Measurements from ENCODE around the gene SPI1.

The SPI1 gene

DNA sequence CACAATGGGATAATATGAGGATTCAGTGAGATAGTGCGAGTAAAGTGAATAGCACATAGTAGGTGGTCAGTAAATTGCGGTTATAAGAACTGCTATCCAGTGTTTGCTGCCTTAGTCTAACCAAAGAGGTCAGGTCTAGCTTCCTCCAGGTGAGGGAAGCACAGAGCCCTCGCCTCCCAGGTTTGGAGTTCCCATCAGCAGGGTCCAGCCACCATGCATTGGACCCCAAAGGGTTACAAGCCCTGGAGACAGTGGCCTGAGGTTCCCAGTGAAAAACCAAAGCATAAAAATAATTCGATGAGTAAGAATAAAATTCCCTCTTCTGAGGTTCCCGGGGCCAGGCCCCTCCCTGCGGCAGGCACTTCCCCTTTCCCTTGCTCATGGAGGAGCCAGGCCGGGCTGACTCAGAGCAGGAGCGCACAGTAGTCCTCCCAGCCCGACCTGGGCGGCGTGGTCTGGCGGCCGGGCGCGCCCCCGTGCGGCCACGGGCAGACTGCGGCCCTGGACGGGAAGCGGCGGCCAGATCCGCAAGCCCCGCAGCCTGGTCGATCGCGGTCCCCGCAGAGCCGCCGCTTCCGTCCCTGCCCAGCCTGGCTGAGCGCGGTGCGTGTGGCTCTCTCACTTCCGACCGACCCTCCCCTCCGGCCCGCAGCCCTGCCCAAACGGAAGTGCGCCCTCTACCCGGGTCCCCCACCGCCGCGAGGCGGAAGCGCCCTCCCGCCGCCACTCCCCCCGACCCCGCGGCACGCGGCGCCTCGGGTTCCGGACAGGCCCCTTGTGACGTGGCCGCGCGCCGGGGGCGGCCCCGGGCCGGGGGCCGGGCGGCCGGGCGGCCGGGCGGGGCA lies 29.6 kb upstream of the SPI1 start, which contains the start of gene SLC39A13:
TSS of gene SLC39A13 (plus strand) at position 845 of the 845 bp plus-strand sequence. CDS start 1,505 bp downstream, outside the sequence.
- in situ Hi-C loops (cut with HindIII; ENCODE audit: low sequenced_read_pairs): loop anchor here (5.0 kb wide), 1 partner anchor 76 kb away; no protein-coding TSS in a partner anchor

- in situ Hi-C loops (cut with HindIII; ENCODE audit: low sequenced_read_pairs): loop anchor here (5.0 kb wide), 1 partner anchor 75 kb away; no protein-coding TSS in a partner anchor
These were observed 28.8 kb upstream of the SPI1 start for GRCh38 chr11:47406896-47407745.

DNA sequence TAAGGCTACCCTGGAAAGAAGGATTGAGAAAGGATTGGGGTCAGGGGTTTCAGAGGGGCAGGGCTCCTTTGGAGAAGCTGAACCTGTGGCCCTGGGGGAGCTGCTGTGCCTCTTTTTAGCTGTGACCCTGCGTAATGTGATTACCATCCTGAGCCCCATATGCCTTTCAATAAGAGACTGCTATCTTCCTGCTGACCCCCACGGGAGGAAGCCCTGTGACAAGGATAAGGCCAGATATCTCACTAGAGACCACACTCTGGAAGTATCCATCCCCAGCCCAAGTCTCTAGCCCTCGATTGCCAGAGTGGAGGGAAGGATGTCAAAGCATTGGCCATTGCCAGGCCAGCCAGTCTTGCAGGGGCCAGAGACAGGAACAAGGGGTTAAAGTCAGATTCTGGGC lies 25.2 kb upstream of the SPI1 start:
- in situ Hi-C loops (cut with HindIII; ENCODE audit: low sequenced_read_pairs): no loop called here

DNA sequence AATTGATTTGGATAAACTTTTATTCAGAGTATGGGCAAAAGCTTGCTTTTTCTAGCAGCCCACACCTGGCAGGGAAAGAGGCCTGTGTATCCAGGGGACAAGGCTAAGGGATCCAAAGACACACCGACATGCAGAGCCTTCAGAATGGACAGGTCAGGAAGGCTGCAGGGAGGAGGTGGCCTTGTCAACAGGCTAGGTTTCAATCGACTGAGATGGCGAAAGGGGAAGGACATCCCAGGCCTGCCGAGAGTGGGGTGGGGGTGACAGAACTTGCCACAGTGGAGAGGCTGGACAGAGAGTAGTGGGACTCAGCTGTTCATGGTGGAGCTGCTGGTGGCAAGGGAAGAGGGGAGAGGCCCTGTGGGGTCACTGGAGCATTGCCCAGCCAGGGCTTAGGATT lies 24.8 kb upstream of the SPI1 start:
- in situ Hi-C loops (cut with HindIII; ENCODE audit: low sequenced_read_pairs): no loop called here

- in situ Hi-C loops (cut with HindIII; ENCODE audit: low sequenced_read_pairs): no loop called here
These were observed 22.5 kb upstream of the SPI1 start for GRCh38 chr11:47400768-47401279.

DNA sequence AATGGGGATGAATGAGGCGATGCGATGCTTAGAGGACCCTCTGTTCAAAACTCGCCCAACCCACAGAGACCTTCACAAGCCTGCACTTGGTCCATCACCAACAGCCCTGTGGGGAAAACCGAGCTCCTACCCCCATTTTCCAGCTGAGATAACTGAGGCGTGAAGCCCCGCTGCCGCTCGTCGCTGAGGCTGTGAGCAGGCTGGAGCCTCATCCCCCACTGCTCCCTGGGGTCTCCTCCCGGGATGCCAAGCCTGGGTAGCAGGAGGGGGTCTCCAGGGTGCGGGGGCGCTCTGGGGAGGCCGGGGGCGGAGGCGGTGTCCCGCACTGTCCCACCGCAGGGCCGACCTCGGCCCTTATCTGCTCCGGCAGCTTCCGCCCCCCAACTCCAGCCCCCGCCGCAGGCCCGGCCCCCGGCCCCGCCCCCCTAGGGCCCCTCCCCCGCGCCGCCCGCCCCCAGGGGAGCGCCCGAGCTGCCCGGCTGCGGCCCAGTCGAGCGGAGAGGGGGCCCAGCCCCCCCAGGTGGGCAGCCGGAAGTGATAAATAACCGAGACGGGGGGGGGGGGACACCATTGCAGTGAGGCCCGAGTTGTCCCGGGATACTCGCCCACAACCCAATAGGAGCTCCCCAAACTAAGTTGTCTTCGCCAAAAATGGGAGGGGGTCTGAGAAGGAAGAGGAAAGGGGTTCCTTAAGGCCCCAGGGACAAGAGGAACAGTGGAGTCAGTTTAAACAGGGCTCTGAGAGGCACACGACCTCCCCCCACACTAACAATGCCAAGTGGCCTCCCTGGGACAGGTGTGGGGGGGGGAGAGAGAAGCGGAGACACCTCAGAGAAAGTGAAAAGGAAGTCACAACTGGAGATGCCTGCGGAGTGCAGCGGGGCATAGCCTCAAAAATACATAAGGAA lies 21.8 kb upstream of the SPI1 start:
- in situ Hi-C loops (cut with HindIII; ENCODE audit: low sequenced_read_pairs): loop anchor here (10.0 kb wide), 2 partner anchors 45 to 105 kb away; partner anchors contain the start of gene RAPSN

DNA sequence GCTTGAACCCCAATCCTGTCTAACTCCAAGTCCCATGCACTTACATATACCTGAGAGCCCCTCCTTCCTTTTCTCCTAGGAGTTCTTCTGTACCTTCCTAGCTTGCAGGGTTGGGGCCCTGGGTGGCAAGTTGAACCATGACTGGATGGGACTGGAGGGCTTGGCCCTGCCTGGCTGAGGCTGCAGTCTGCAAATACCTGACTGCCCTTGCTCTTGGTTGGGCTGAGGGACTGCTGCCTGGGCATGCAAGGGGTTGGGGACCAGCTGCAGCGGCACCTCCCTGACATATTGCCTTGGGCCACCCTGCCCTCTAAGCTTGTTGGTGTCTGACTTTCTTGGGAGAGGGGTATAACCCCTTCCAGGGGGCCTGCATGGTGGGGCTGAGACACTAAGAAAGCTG lies 20.2 kb upstream of the SPI1 start:
- in situ Hi-C loops (cut with HindIII; ENCODE audit: low sequenced_read_pairs): loop anchor here (10.0 kb wide), 2 partner anchors 46 to 104 kb away; partner anchors contain the start of gene RAPSN

DNA sequence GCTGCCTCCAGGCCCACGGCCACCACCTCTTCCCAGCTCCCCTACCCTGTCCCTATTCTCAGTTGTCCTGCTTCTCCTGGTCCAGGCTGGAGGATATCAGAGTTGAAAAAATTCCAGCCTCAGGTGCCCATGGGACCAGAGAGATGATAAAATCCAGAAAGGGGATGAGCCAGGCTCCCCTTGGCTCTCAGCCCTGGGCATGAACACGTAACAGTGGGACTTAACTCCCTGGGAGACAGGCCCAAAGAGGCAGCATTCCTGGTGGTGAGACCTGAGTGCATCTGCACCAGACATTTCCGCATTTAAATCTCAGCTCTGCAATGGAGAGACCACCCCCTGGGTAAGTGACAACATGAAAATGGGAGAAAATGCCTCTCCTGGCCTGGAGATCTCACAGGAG lies 19.7 kb upstream of the SPI1 start:
- in situ Hi-C loops (cut with HindIII; ENCODE audit: low sequenced_read_pairs): loop anchor here (10.0 kb wide), 2 partner anchors 47 to 103 kb away; partner anchors contain the start of gene RAPSN

DNA sequence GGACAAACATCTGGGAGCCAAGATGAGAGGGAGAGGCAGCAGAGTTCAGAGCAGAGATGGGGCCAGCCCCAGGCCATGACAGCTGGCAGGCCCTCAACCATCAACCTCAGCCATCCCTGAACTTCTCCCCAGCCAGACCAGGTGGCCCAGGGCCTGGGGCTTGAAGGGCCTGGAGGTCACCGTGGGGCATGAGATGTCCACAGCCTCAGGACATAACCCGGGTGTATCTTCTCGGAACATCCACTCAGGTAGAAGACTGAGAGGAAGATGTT lies 17.6 kb upstream of the SPI1 start:
- in situ Hi-C loops (cut with HindIII; ENCODE audit: low sequenced_read_pairs): loop anchor here (10.0 kb wide), 2 partner anchors 49 to 101 kb away; partner anchors contain the start of gene RAPSN

DNA sequence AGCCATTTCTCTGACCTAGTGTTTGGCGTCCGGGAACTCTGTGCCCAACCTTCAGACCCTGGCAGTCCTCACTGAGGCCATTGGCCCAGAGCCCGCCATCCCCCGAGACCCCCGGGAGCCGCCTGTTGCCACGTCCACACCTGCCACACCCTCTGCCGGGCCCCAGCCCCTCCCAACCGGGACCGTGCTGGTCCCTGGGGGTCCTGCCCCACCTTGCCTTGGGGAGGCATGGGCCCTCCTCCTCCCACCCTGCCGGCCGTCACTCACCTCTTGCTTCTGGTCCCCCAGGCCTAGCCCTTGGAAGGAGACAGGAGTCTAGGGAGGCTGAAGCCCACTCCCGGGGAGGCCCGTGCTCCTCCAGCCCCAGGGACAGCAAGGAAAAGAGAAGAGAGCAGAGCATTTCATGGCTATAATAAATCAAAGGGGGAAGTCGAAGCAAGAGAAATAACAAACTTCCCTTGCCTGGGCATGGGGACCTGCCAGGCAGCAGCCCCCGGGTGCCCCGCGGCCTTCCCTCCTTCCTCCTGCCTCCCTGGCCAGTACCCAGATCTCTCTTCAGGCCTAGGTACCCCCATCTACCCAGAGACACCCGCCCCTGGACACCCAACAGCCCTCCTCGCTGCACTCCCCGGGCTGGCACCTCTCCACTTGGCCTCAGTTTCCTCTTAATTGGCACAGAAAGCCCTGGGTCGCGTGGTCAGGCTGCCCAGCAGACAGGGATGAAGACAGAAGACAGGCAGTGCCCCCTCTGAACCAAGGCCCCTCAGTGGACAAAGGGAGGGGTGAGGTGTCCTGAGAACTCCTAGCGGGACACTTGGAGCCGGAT lies 17.1 kb upstream of the SPI1 start:
- in situ Hi-C loops (cut with HindIII; ENCODE audit: low sequenced_read_pairs): loop anchor here (10.0 kb wide), 2 partner anchors 49 to 101 kb away; partner anchors contain the start of gene RAPSN

DNA sequence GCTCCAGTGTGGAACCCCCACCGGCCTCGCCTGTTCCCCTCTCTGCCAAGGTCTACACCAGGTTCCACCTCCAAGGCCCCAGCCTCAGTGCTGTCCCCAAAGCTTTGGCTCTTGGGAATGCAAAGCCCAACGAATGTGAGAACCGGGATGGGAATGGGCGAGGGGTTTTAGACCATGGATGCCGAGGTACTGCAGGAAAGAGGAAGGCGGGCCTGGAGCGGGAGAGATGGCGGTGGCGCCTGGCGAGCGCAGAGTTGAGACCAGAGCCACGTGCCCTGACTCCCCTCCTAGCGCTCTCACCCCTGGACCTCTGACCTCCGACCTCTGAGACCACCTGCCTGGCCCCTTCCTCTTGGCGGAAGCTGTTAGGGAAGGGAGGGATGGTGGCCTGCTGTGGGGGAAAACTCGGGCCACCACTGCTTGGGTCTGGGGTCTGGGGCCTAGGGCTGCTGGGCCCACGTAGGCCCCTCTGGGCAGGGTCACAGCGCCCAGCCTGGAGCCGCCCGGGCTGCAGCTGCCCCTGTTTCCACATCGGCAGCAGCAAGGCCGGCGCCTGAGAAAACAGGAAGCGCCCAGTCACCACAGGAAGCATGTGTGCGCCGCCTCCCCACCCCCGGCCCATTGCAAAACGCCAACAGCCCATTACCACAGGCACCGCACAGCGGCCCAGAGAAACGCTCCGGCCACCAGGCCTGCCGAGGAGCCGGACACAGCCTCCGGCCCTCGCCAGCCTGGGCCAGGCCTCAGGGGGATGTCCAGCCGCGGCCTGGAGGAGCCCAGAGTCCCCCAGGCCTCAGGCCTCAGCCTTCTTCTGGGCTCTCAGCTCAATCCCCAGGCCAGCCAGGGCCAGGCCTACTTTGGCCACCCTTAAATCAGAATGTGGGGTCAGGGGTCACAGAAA lies 16.2 kb upstream of the SPI1 start:
- in situ Hi-C loops (cut with HindIII; ENCODE audit: low sequenced_read_pairs): loop anchor here (10.0 kb wide), 2 partner anchors 50 to 100 kb away; partner anchors contain the start of gene RAPSN

DNA sequence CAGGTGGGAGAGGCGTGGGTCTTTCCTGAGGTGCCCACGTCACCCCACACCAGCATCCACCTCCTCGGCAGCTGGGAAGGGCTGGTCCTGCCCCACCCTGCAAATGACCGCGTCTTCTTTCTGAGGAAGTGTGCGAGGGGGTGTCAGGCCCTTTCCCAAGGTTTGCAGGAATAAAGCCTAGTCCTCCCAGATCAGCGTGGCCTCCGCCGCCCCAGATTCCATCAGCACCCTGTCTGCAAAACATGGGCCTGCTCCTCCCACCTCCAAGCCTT lies 15.6 kb upstream of the SPI1 start:
- in situ Hi-C loops (cut with HindIII; ENCODE audit: low sequenced_read_pairs): loop anchor here (10.0 kb wide), 2 partner anchors 51 to 99 kb away; partner anchors contain the start of gene RAPSN

DNA sequence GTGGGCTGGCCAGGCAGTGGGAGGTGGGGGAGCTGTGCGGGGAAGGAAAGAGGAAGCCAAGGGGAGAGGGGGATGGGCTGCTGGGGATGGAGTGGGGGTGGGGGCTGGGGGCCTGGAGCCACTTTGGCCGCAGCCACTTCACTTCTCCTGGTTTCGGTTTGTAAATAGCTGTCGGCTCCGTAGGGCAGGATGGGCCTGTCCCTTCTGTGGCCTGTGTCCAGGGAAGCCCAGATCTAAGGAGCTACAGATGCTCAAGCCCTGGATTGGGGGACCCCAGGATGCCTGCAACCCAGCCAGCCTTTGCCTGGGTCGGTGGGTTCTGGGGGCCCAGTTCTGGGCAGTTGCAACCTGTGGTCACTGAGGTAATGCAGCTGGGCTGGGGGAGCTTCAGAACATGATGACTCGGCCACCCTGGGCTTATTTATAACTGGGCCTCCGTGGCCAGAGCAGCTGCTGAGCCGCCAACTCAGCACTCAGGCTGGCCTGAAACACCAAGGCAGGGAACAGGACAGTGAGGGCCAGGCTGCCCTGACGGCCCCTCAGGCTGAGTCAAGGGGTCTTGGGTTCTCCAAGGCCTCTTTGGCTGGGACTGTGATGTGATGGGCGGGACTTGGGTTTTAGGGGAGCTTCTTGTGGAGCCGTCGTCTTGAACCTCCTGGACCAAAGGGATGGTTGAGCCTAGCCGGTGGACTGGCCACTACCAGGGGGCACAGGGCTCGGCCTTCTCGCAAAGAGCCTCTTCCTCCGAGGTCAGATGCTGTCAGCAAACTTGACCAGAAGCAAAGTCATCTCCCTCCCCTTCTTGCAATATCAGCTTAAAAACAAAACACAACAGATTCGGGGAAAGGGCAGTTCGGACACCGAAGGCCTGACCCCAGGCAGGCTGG lies 15.1 kb upstream of the SPI1 start:
- in situ Hi-C loops (cut with HindIII; ENCODE audit: low sequenced_read_pairs): loop anchor here (10.0 kb wide), 2 partner anchors 51 to 99 kb away; partner anchors contain the start of gene RAPSN

GRCh38 chr11:47392546-47393162 lies 14.3 kb upstream of the SPI1 start:
- in situ Hi-C loops (cut with HindIII; ENCODE audit: low sequenced_read_pairs): loop anchor here (10.0 kb wide), 2 partner anchors 52 to 98 kb away; partner anchors contain the start of gene RAPSN

- in situ Hi-C loops (cut with HindIII; ENCODE audit: low sequenced_read_pairs): loop anchor here (10.0 kb wide), 2 partner anchors 53 to 97 kb away; partner anchors contain the start of gene RAPSN
These were observed 13.5 kb upstream of the SPI1 start for GRCh38 chr11:47391711-47392432.

GRCh38 chr11:47391077-47391583 lies 12.8 kb upstream of the SPI1 start:
- in situ Hi-C loops (cut with HindIII; ENCODE audit: low sequenced_read_pairs): loop anchor here (10.0 kb wide), 2 partner anchors 54 to 96 kb away; partner anchors contain the start of gene RAPSN
